HG02798 (cell line): ENCODE results near the gene LENEP.

Experiments used
- ATAC-seq: cut with Tn5 transposase; IDR thresholded peaks from one replicate; pipeline ENCODE4 v1.9.1; 2021; ENCODE audit warnings: mild to moderate bottlenecking; ENCODE audit not compliant: unreplicated experiment, poor library complexity

The LENEP gene

GRCh38 chr1:155022136-155022926 lies 28.9 kb downstream of the LENEP start:
- no peak for ATAC-seq

GRCh38 chr1:155022927-155023236 lies 29.5 kb downstream of the LENEP start:
- ATAC-seq, result no peak

- no peak for ATAC-seq
These were observed 30.2 kb downstream of the LENEP start for GRCh38 chr1:155023627-155024026.

- ATAC-seq, result no peak
These were observed 30.9 kb downstream of the LENEP start for GRCh38 chr1:155024315-155024714.

DNA sequence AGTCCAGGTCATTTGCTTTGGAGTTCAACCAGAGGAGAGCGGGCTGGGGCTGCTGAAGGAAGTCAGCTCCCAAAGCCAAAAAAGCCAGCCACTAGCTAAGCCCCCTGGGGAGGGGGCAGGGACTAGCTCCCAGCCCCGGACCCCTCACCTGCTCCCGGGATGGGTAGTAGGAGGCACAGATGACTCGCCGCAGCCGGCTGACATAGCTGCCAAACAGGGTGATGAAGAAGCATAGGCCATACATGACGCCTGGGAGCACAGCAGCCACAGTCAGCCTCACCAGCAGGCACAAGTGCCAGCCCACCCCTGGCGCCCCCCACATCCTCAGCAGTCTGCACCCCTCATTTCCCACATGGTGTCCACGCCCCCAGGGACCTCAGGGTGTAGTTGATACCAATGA lies 32.8 kb downstream of the LENEP start:
- no peak for ATAC-seq

DNA sequence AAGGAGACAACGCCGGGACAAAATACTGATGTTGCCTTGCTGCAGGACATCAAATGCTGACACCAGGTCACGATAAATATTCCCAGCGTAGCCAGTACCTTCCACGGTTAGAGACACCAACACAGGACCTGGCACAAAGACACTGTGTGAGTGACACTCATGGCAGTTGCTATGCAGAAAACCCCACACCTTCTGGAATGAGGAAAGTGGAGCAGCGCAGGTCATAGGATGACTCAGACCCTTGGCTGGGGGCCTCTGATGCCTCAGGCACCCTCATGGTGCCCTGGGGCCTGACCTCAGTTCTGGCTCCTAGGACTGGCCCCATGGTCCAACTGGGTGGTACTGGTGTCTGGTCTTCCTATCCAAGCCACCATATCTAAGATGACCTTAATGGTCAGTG lies 33.2 kb downstream of the LENEP start:
- no peak for ATAC-seq

- ATAC-seq, result no peak
These were observed 36.3 kb downstream of the LENEP start for GRCh38 chr1:155029513-155030242.

DNA sequence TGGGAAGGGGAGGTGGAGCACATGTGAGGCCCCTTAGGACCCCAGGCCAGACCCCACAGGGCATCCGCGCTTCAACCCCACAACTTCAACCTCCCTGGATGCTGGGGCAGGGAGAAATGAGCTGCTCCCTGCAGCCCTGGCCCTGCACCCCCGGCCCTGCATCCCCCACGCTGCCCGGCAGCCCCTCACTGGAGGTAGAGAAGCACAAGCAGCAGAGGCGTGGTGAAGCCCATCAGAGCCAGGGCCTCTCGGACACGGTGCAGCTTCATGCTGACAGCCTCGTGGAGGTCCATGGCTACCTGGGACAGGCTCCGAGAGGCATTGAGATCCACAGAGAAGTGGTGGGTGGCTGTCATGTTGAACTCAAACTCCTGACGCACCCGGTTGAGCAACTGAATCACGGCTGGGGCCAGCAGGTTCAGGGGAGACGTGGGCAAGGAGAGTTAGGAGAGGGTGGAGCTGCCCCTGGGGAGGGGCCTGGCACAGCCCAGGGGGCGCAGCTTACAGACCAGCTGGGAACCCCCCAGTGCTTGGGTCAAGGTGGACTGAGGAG lies 36.9 kb downstream of the LENEP start:
- no peak for ATAC-seq

DNA sequence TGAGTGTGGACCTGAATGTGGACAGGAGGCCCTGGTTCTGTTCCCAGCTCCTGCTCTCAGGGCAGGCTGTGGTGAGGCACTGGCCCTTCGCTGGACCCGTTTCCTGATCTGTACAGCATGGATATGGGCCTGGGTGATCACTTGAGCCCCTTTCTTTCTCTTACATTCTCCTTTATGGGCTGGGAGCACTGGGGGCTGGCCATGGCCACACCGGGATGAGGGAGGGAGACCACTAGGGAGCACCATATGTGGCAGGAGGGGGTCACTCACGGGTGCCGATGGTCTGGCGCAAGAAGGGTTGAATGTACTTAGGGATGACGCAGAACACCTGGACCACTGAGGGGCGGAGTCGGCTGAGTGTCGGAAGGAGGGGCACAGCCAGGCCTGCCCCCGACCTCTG lies 37.5 kb downstream of the LENEP start:
- ATAC-seq, result no peak

- no peak for ATAC-seq
These were observed 39.5 kb downstream of the LENEP start for GRCh38 chr1:155032886-155033285.

DNA sequence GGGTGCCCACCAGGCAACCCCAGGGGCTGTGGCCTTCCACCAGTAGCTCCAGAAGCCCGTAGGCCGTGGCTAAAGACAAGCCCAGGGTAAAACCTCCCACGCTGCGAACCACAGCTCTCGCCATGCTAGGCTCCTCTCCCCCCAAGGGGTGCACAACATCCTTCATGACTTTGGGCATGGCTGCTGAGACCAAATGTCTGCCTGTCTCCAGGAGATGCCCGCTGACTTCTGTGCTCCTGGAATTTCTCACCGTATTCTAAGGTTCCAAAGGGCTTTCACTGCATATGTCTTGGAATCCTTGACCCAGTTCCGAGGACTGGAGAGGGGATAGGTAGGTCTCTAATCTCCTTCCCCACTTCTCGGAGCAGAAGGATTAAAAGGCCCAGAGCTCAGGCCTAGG lies 40.1 kb downstream of the LENEP start, which contains the start of the genes DCST1 and DCST2:
Gene DCST1 (plus strand): TSS at position 301 of the 400 bp plus-strand sequence. CDS start 213 bp downstream, outside the sequence.
Gene DCST2 (minus strand): TSS at position 258 of the 400 bp plus-strand sequence. CDS start 80 bp downstream, at position 178.
- ATAC-seq, result no peak

DNA sequence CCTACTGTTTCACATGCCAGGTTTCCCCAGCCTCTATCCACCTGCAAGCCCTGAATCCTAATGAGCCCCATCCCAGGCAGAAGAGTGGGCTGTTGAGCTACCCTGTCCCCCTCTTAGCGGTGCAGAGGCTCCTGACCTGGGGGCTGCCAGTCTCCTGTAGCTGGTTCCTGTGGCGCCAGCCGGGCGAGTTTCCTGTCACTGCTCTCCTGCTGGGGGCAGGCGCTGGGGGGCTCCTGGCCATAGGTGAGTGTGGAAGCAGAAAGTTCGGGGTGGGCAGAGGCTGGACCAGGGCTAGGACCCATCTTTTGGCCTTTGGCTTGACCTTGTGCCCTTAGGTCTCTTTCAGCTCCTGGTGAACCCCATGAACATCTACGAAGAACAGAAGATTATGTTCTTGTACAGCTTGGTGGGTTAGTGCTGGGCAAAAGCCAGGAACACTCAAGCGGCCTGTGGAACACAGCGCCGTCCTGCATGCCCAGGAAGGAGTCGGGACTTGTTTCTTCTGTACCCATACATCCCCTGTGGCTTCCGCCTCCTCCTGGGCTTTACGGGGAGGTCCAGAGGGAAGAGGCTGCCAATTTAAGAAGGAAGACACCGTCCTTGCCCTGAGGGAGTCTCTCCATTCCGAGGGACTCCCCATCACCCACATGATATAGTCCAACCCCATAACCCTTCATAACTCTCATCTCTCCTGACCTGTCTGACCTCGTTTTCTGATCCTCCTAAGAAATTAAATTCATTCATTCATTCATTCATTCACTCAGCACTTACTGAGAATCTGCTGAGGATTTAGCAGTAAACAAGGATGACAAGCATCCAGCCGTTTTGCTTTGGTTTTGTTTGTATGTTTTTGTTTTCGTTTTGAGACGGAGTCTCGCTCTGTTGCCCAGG lies 41.2 kb downstream of the LENEP start:
- no peak for ATAC-seq

GRCh38 chr1:155035936-155036335 lies 42.5 kb downstream of the LENEP start:
- ATAC-seq, result no peak

- ATAC-seq, result no peak
These were observed 43.7 kb downstream of the LENEP start for GRCh38 chr1:155037043-155037442.

DNA sequence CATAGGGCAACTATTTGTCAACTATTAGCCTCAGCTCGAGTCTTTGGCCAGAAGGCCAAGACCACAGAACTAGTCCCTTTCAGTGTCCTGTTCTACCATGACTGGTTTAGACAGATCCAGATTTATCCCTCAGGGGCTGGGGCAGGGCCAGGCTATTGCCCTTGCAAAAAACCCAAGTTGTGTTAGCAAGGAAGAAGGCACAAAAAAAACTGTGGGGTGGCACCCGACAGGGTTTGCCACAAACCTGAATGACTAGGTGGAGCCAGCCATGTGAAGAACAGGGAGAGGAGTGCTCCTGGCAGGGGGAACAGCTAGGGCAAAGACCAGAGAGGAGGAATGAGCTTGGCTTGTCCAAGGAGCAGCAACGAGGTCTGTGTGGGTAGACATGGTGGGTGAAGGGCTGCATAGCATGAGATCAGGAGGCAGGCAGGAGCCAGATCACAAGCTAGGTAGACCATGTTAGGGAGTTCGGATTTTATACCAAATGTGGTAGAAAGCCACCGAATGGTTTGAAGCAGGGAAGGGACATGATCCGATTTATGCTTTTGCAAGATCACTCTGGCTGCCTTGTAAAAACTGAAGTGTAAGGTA lies 44.6 kb downstream of the LENEP start:
- ATAC-seq, result no peak

DNA sequence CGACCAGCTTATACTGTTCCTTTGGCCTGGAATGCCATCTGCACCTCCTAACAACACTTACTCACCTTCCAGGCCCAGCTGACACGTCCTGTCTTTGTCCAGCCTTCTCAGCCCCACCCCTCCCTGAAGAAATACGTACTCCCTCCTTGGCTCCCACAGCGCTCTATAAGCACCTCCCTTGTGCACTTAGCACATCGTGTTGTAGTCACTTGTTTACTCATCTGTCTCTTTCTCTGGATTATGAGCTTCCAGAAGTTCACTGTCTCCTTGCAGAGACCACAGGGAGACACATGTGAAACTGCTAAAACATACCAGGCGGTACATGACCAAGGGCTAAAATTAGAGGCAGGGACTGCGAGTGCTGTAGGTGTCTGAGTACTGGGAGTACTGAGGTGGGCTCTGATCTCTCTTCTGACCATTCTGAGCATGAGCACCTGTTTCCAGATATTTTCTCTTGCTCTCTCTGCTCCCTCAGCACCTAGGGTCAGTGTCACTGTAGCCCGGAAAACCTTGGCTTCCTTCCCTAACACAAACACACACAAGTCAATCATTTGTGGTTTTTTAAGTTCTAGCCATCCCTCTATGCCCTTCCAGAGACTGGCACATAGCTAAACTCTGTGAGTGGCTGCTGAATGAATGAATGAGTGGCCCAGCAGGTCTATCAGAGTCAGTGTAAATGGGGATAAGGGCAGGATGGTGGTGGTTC lies 45.4 kb downstream of the LENEP start:
- ATAC-seq, result no peak

- no peak for ATAC-seq
These were observed 45.9 kb downstream of the LENEP start for GRCh38 chr1:155039308-155039669.

GRCh38 chr1:155040358-155041093 lies 47.1 kb downstream of the LENEP start:
- no peak for ATAC-seq

GRCh38 chr1:155042789-155043188 lies 49.4 kb downstream of the LENEP start:
- no peak for ATAC-seq
